ENCODE data around the gene ARL5C.

DNA sequence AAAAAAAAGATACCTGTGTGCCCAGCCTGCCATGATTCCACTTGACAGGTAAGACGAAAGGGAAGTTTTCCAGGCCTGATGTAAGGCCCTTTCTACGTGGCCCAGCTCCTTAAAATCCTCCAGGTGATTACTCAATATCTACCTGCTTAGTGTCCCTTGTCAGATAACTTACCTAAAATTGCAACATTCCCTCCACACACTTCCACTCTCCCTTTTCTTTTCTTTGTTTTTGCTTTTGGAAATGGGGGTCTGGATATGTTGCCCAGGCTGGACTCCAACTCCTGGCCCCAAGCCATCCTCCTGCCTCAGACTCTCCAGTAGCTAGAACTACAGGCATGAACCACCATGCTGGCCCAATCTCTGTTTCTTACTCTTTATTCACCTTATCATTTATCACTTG is 7.3 kb downstream of the ARL5C start:
- TF ChIP-seq, protein P1, sequence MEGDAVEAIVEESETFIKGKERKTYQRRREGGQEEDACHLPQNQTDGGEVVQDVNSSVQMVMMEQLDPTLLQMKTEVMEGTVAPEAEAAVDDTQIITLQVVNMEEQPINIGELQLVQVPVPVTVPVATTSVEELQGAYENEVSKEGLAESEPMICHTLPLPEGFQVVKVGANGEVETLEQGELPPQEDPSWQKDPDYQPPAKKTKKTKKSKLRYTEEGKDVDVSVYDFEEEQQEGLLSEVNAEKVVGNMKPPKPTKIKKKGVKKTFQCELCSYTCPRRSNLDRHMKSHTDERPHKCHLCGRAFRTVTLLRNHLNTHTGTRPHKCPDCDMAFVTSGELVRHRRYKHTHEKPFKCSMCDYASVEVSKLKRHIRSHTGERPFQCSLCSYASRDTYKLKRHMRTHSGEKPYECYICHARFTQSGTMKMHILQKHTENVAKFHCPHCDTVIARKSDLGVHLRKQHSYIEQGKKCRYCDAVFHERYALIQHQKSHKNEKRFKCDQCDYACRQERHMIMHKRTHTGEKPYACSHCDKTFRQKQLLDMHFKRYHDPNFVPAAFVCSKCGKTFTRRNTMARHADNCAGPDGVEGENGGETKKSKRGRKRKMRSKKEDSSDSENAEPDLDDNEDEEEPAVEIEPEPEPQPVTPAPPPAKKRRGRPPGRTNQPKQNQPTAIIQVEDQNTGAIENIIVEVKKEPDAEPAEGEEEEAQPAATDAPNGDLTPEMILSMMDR (IDR thresholded peaks at IDR 0.05; ENCODE audit: insufficient read depth, low read depth, low read length): no peak
- TF ChIP-seq EZH2 (IDR thresholded peaks at IDR 0.05; ENCODE audit: insufficient read depth, low read length): no peak
